GF-D8 (cell line): ENCODE measurements around the gene GUCD1.

Experiments
- DNase-seq: peaks from one replicate; lab custom pipeline; 2025; lab: John Stamatoyannopoulos, UW

Gene GUCD1

GRCh38 chr22:24526191-24526590, 28.7 kb downstream of the GUCD1 start:
- DNase-seq: no peak

GRCh38 chr22:24525416-24526037, 29.4 kb downstream of the GUCD1 start:
- DNase-seq: peak; percentile 38

GRCh38 chr22:24523873-24524272, 31.1 kb downstream of the GUCD1 start:
- no peak for DNase-seq

- no peak for DNase-seq
Observed at GRCh38 chr22:24521791-24522245, 33.1 kb downstream of the GUCD1 start.

GRCh38 chr22:24519496-24519895, 35.4 kb downstream of the GUCD1 start:
- DNase-seq: no peak

GRCh38 chr22:24518771-24519485, 36.0 kb downstream of the GUCD1 start:
- no peak for DNase-seq

GRCh38 chr22:24518228-24518627, 36.7 kb downstream of the GUCD1 start:
- DNase-seq: no peak

- DNase-seq: no peak
Observed at GRCh38 chr22:24517446-24517845, 37.5 kb downstream of the GUCD1 start.

GRCh38 chr22:24516301-24516737, 38.6 kb downstream of the GUCD1 start:
- no peak for DNase-seq

GRCh38 chr22:24515027-24515338, 40.0 kb downstream of the GUCD1 start:
- DNase-seq: no peak

GRCh38 chr22:24514241-24515026, 40.5 kb downstream of the GUCD1 start:
- no peak for DNase-seq

GRCh38 chr22:24513378-24514240, 41.3 kb downstream of the GUCD1 start:
- no peak for DNase-seq

GRCh38 chr22:24512043-24512442, 42.9 kb downstream of the GUCD1 start:
- peak; percentile 71 for DNase-seq

GRCh38 chr22:24510637-24511625, 44.0 kb downstream of the GUCD1 start:
- DNase-seq: peak; percentile 96

- no peak for DNase-seq
Observed at GRCh38 chr22:24507716-24508115, 47.2 kb downstream of the GUCD1 start.

- DNase-seq: no peak
Observed at GRCh38 chr22:24506802-24507438, 48.0 kb downstream of the GUCD1 start.

GRCh38 chr22:24504956-24505736, 49.8 kb downstream of the GUCD1 start:
- no peak for DNase-seq

GRCh38 chr22:24504540-24504939, 50.4 kb downstream of the GUCD1 start:
- DNase-seq: no peak

- no peak for DNase-seq
Observed at GRCh38 chr22:24503843-24504338, 51.0 kb downstream of the GUCD1 start.
